GM12801 (cell line): ENCODE measurements around the gene FKBP7.

Experiments
- CTCF ChIP-seq: IDR thresholded peaks from one replicate; pipeline ENCODE4 v1.5.1; 2011; ENCODE audit warnings: control low read depth; ENCODE audit not compliant: insufficient read length; ENCODE audit errors: extremely low read depth

Gene FKBP7

GRCh38 chr2:178506101-178506500 is 27.7 kb upstream of the FKBP7 start:
- no peak for TF ChIP-seq CTCF

- TF ChIP-seq CTCF = no peak
Measured at GRCh38 chr2:178502751-178503150, 24.4 kb upstream of the FKBP7 start.

GRCh38 chr2:178499640-178500039 is 21.2 kb upstream of the FKBP7 start:
- TF ChIP-seq CTCF = no peak

- TF ChIP-seq CTCF = no peak
Measured at GRCh38 chr2:178498137-178498536, 19.7 kb upstream of the FKBP7 start.

- no peak for TF ChIP-seq CTCF
Measured at GRCh38 chr2:178496049-178496448, 17.6 kb upstream of the FKBP7 start.

GRCh38 chr2:178491612-178492011 is 13.2 kb upstream of the FKBP7 start:
- TF ChIP-seq CTCF = no peak

- no peak for TF ChIP-seq CTCF
Measured at GRCh38 chr2:178485356-178485755, 7.0 kb upstream of the FKBP7 start.
